Measurements from ENCODE around the gene EMILIN1.
"Not testable (repeated sequence)": the region's sequence is repeated elsewhere in the genome, so short reads cannot be mapped to it uniquely, and the experiment has no call there.

DNA sequence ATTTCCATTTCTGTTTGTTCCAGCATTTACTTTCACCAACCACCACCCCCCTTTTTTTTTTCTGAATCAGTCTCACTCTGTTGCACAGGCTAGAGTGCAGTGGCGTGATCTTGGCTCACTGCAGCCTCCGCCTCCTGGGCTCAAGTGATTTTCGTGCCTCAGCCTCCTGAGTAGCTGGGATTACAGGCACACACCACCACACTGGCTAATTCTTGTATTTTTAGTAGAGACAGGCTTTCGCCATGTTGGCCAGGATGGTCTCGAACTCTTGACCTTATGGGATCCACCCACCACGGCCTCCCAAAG is 2.9 kb upstream of the EMILIN1 start:
- TF ChIP-seq, protein P1, sequence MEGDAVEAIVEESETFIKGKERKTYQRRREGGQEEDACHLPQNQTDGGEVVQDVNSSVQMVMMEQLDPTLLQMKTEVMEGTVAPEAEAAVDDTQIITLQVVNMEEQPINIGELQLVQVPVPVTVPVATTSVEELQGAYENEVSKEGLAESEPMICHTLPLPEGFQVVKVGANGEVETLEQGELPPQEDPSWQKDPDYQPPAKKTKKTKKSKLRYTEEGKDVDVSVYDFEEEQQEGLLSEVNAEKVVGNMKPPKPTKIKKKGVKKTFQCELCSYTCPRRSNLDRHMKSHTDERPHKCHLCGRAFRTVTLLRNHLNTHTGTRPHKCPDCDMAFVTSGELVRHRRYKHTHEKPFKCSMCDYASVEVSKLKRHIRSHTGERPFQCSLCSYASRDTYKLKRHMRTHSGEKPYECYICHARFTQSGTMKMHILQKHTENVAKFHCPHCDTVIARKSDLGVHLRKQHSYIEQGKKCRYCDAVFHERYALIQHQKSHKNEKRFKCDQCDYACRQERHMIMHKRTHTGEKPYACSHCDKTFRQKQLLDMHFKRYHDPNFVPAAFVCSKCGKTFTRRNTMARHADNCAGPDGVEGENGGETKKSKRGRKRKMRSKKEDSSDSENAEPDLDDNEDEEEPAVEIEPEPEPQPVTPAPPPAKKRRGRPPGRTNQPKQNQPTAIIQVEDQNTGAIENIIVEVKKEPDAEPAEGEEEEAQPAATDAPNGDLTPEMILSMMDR (IDR thresholded peaks at IDR 0.05 in 2 of 3, conservative IDR thresholded peaks at IDR 0.05 in 1 of 3; ENCODE audit: control insufficient read depth in 2 of 3, extremely low read depth in 1 of 3, insufficient read depth in 1 of 3, low read depth in 3 of 3, low read length in 3 of 3): not testable (repeated sequence)
- TF ChIP-seq, protein P2, sequence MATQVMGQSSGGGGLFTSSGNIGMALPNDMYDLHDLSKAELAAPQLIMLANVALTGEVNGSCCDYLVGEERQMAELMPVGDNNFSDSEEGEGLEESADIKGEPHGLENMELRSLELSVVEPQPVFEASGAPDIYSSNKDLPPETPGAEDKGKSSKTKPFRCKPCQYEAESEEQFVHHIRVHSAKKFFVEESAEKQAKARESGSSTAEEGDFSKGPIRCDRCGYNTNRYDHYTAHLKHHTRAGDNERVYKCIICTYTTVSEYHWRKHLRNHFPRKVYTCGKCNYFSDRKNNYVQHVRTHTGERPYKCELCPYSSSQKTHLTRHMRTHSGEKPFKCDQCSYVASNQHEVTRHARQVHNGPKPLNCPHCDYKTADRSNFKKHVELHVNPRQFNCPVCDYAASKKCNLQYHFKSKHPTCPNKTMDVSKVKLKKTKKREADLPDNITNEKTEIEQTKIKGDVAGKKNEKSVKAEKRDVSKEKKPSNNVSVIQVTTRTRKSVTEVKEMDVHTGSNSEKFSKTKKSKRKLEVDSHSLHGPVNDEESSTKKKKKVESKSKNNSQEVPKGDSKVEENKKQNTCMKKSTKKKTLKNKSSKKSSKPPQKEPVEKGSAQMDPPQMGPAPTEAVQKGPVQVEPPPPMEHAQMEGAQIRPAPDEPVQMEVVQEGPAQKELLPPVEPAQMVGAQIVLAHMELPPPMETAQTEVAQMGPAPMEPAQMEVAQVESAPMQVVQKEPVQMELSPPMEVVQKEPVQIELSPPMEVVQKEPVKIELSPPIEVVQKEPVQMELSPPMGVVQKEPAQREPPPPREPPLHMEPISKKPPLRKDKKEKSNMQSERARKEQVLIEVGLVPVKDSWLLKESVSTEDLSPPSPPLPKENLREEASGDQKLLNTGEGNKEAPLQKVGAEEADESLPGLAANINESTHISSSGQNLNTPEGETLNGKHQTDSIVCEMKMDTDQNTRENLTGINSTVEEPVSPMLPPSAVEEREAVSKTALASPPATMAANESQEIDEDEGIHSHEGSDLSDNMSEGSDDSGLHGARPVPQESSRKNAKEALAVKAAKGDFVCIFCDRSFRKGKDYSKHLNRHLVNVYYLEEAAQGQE (IDR thresholded peaks at IDR 0.05; ENCODE audit: low read depth, low read length): not testable (repeated sequence)
- TF ChIP-seq POLR2A (IDR thresholded peaks at IDR 0.05; ENCODE audit: low read depth, low read length); BCL11A (IDR thresholded peaks at IDR 0.05; ENCODE audit: low read depth, low read length); CBX5 (IDR thresholded peaks at IDR 0.05; ENCODE audit: low read depth); POLR2AphosphoS5 (IDR thresholded peaks at IDR 0.05; ENCODE audit: low read length); EP300 (IDR thresholded peaks at IDR 0.05; ENCODE audit: borderline replicate concordance in 1 of 2, control insufficient read depth in 1 of 2, low read depth in 2 of 2, low read length in 2 of 2); FOXK2 (IDR thresholded peaks at IDR 0.05): not testable (repeated sequence)
- TF ChIP-seq, protein P3, sequence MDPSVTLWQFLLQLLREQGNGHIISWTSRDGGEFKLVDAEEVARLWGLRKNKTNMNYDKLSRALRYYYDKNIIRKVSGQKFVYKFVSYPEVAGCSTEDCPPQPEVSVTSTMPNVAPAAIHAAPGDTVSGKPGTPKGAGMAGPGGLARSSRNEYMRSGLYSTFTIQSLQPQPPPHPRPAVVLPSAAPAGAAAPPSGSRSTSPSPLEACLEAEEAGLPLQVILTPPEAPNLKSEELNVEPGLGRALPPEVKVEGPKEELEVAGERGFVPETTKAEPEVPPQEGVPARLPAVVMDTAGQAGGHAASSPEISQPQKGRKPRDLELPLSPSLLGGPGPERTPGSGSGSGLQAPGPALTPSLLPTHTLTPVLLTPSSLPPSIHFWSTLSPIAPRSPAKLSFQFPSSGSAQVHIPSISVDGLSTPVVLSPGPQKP (IDR thresholded peaks at IDR 0.05; ENCODE audit: low read depth, low read length): not testable (repeated sequence)
- TF ChIP-seq, protein P4, sequence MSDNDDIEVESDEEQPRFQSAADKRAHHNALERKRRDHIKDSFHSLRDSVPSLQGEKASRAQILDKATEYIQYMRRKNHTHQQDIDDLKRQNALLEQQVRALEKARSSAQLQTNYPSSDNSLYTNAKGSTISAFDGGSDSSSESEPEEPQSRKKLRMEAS (IDR thresholded peaks at IDR 0.05; ENCODE audit: low read depth, low read length): not testable (repeated sequence)
- TF ChIP-seq, protein P5, sequence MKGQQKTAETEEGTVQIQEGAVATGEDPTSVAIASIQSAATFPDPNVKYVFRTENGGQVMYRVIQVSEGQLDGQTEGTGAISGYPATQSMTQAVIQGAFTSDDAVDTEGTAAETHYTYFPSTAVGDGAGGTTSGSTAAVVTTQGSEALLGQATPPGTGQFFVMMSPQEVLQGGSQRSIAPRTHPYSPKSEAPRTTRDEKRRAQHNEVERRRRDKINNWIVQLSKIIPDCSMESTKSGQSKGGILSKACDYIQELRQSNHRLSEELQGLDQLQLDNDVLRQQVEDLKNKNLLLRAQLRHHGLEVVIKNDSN (IDR thresholded peaks at IDR 0.05; ENCODE audit: borderline replicate concordance, extremely low read length, insufficient read depth, low read depth, low read length): not testable (repeated sequence)

Measured in GM12878 (cell line).